ENCODE data around the gene MARCHF5. TPM values are rescaled to one million over a fixed set of nuclear protein-coding genes. Genes with fewer than 3 reads are reported as not detected.

Gene MARCHF5, protein sequence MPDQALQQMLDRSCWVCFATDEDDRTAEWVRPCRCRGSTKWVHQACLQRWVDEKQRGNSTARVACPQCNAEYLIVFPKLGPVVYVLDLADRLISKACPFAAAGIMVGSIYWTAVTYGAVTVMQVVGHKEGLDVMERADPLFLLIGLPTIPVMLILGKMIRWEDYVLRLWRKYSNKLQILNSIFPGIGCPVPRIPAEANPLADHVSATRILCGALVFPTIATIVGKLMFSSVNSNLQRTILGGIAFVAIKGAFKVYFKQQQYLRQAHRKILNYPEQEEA
- 8.0 and 13.1 TPM in 2 replicates for total RNA-seq (ENCODE audit: low replicate concordance)

DNA sequence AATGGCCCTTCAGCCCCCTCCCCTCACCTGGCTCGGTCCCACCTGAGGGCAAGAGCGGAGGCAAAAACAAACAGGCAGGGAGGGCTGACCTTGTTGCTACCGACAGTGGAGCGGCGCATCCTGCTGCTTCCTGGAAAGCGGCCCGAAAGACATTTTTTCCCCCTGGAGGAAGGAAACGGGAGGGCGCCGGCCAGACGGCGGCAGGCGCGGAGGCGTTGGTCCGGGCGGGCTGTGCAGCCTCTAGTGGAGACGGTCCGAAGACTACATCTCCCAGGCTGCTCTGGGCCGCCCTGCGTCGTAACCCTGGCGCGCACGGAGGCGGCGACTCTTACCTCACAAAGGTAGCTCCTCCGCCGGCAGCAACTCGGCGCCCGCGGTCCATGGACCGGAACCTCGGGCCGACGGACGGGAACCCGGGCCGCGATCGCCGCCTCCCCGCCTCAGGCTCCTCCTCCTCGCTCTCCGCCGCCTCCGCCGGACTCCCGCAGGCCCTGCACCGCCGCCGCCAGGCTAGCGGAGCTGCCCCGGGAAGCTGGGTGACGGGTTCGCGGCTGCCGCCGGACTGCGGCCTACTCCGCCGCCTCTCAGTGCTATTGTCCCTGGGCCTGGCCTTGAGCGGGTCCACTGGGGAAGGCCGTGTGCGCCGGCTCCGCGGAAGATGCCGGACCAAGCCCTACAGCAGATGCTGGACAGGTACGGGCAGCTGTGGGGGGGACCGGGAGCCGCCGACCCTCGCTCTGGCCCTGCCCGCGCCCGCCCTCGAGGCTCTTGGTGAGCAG, at the start of gene MARCHF5, which contains the start of gene CPEB3:
Gene MARCHF5, plus strand, starts transcription at position 331 of the 779 bp plus-strand sequence. Its CDS starts 328 bp downstream, at position 659.
Gene CPEB3, minus strand, starts transcription at position 242 of the 779 bp plus-strand sequence. CDS start 50,728 bp downstream, outside the sequence.

Other genes with a start within 250 kb of the MARCHF5 start
- gene CPEB3, start 89 bp upstream of the MARCHF5 start, total RNA-seq (ENCODE audit: low replicate concordance), result 0.68 and 0.70 TPM in 2 replicates

Measured in smooth muscle cell of the coronary artery (primary cell).